UCSD-AML1 (cell line): Measurements from ENCODE around the gene TTLL7.
"Not testable (repeated sequence)": the region's sequence is repeated elsewhere in the genome, so short reads cannot be mapped to it uniquely, and the experiment has no call there.

Source experiments
- DNase-seq: peaks from one replicate; lab custom pipeline; 2025; ENCODE audit not compliant: unreplicated experiment; lab: John Stamatoyannopoulos, UW

Gene TTLL7

DNA sequence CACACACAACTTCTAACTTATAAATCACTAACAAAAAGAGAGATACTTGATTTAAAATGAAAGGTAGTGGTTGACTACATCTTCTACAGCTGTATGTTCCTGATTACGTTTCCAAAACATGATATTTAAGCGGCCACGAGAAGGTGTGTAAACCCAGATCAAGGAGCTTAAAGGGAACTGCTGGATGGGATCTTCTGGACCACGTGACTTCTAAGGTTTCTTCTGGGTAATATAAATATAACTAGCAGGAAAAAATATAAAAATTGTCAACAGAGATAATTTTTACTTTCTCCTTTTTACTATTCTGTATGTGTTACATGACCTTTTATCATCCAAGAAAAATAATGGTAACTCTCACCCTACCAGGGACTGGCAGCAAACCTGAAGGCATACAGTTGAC lies 66.2 kb downstream of the TTLL7 start:
- no peak for DNase-seq

DNA sequence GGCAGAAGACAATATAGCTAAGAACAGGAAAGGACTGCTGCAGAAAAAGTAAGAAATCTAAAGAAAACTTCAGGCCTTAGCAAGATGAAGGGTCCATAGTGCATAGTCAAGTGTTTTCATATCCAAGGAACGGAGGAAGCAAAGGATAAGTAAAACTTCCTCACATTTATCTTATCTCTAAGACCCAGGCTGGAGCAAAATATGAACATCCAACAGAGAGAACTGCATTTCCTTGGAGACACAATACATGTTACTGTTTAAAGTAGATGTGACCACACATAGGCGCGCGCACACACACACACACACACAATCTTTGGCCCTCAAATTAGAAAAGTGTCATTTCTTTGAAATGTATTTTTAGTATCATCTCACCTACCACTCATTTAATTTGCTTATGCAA lies 66.7 kb downstream of the TTLL7 start:
- DNase-seq, result no peak

DNA sequence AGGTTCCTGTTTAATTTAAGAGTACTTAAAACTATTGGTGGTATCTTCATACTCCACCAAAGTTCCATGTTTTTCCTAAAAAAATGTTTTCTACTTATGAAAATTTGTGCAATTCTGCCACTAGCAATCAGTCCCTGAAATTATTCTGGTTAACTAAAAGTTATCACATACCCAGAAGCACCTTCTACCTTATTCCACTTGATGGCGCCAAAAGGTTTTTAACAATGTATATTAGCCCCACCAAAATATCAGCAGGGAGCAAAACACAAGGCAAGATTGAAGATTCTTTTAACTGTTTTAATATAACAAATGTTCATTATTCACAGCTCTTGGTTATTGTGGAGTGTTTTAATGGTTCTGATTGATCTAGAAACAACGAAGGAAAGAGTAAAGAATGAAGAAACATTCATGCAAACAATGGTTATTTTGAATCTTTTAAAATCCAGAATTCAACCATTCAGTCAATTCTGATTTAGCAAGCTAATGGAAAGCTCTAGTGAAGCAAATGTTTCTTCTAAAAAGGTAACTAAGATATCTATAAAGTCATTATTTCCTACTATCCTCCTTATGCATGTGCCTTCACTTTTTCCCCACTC lies 67.2 kb downstream of the TTLL7 start:
- DNase-seq, result no peak

DNA sequence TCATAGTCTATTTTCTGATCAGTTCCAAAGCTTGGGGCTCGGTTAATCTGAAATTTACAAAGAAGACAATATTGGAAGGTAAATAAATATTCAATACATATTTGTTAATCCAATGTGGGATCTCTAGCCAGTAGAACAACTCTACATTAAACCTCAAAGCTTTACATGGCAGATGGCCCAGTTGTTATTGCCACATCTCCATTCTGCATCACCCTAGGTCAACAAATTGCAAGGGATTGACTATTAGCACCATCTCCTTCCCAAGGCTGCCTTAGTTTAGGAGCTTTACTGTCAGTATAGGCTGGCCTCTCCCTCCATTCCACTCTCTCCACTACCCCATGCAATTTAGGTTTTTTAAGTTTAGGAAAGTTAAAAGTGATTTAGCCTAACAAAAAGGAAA lies 69.7 kb downstream of the TTLL7 start:
- DNase-seq, result no peak

DNA sequence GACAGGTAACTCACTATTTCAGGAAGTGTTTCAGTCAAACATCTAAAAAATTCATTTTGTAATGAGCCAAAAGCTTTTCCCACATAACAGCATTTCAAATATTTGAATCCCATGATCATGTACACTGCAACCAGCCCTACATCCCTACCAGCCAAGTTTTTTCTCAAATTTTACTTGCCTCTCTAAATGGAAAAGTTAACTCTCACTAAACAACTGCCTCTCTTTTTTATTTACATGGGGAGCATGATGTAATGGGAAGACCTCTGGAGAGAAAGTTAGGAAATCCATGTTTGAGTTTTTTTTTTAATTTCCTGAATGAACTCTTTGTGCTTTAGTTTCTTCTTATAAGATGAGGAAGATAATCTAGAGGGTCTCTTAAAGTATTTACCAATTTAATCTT lies 70.5 kb downstream of the TTLL7 start:
- no peak for DNase-seq

DNA sequence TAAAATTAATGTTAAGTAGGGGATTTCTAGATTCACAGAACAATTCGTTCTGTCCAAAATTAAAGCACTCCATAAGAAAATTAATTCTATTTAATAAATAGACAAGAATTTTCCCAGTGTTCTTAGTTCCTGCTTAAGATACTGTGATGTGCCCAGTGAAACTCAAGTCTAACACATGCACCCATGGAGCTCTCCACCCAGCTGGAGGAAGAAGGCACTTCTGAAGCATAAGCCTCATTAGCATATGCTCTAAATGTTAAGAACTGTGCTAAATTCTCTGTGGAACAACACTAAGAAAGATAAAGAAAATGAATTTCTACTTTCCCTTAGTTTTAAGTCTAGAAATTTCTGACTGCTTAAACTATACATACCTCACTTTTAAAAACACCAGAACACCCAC lies 71.2 kb downstream of the TTLL7 start:
- DNase-seq, result no peak

DNA sequence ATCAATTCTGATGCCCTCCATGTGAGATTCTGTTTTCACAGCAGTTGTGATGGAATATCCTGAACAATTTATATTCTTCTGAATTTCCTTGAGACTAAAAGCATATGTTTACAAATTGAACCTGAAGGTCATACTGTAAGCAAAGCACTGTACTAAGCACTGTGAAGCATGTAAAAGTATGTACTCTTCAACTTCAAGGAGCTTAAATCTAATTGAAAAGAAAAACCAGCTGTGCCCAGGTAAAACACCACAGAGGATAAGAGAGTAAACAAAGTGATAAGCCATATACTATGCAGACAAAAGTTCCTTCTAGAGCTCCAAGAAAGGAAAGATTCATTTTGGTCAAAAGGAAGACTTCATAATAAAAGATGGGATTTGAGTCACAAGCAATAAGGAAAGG lies 71.9 kb downstream of the TTLL7 start:
- DNase-seq, result no peak

DNA sequence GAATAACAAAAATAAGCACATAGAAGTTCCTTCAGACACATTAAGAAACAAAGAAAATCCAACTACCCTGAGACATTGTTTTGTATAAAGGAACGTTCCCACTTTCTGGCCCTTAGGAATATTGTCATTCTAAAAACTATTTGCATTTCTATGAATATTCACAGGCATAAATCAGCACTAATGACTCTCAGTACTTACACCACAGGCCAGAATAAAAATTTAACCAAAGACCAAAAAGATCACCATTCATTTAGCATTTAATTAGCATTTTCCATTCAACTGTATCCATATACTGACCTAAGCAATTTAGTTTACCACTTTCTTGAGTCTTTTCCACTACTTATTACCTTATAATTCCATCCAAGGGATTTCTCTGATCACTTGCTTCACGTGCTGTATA lies 75.4 kb downstream of the TTLL7 start:
- DNase-seq, result no peak

DNA sequence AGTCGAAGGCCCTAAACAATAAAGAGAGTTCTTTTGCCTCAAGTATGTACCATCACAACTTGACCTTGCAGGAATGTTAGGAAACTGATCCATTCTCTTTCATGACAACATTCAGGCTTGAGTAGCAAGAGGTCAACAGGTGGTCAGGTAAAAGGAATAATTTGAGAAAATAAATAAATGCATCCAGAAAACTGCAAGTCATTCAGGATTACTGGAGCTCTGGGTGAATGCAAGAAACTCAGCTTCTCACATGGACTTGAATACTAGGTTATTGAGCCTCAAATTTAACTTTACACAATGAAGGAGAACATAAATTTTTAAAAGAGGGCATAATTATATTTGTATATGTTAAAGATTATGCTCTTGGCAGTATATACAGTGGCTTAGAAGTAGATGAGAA lies 76.5 kb downstream of the TTLL7 start:
- no peak for DNase-seq

DNA sequence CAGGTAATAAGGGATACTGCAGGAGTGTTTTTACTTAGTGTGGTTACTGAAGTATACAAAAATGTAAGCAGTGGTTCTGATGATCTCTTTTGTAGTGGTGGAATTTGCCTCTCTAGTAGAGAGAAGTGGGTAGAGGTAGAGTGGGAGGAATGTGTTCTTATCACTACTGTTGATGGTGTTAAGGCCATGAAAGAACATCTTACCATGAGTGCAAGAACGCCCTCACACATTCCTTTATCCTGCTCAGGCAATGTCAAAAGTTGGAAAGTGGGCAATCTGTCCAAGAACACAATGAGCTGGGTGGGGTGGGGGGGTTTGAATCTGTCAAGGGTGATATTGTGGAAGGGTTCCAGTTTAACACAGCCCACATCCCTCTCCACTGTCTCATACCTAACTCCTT lies 78.6 kb downstream of the TTLL7 start:
- DNase-seq, result no peak

DNA sequence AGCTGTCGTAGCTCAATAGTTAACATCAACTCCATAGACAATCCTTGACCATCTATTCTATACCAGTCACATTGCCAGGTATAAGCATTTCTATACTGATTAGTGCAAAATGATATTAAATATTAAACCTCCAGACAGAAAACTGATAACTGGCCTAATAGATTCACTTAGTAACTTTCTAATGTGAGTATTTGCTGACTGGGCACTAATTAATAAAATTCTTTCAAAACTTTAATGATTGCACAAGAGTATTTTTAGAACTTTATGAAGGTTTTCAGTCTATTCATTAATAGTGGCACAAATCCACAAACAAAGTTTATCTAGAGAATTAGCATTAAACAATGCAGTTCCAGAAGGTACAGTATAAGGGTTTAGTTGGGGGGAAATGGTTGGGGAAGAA lies 79.1 kb downstream of the TTLL7 start:
- no peak for DNase-seq

DNA sequence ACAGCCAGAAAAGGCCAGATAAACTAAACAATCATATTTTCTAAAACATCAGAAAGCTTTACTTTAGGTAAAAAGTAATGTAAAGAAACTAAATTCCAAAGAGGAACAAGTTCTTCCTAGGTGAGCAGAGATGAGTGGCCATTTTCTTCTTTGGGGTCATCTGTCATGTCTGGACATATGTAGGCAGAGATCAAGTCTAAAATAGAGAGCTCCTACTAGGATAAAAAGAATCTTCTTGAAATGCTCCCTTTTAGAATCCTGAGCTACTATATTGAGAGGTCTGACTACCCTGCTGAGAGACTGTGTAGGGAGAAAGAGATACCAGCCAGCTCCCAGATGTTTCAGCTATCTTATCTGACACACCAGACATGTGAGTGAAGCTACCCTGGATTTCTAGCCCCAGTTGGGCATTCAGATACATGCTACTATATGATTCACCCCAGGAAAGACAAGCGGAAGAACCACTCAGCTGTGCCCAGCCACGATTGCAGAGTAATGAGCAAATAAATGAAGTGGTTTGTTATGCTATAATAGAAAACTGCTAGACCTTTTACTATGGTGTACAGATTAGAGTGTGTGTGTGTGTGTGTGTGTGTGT lies 80.1 kb downstream of the TTLL7 start:
- no peak for DNase-seq

DNA sequence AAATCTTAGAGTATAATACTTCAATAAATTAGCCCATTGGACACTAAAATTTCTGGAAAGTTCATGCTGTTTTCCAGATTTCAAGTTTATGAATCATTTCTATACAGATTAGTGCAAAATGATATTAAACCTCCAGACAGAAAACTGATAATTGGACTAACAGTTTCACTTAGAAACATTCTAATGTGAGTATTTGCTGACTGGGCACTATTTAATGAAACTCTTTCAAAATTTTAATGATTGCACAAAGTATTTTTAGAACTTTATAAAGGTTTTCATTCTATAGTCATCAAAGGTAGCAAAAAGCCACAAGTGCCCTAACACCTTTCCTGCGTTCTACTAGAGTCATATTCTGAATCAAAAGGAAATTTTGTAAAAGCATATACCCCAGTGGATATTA lies 81.0 kb downstream of the TTLL7 start:
- no peak for DNase-seq

DNA sequence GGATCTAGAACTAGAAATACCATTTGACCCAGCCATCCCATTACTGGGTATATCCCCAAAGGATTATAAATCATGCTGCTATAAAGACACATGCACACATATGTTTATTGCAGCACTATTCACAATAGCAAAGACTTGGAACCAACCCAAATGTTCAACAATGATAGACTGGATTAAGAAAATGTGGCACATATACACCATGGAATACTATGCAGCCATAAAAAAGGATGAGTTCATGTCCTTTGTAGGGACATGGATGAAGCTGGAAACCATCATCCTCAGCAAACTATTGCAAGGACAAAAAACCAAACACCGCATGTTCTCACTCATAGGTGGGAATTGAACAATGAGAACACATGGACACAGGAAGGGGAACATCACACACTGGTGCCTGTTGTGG lies 82.8 kb downstream of the TTLL7 start:
- not testable (repeated sequence) for DNase-seq

DNA sequence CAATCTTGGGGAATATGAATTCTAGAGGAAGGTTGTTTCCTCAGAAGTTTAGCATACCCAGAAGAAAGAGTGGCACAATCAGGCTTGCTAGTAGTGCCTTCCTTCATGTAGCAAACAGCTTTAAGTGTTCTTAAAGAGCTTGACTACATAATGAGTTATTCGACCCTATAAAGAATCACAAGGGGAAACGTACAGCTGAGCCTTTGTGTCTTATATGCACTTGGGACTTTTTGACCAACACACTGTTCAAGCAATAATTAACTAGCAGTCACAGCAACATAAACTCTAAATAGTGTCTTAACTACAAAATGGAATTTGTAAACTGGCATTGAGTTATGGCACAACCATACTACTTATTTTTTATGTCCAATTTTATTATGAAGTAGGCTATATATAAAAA lies 86.1 kb downstream of the TTLL7 start:
- DNase-seq, result no peak

DNA sequence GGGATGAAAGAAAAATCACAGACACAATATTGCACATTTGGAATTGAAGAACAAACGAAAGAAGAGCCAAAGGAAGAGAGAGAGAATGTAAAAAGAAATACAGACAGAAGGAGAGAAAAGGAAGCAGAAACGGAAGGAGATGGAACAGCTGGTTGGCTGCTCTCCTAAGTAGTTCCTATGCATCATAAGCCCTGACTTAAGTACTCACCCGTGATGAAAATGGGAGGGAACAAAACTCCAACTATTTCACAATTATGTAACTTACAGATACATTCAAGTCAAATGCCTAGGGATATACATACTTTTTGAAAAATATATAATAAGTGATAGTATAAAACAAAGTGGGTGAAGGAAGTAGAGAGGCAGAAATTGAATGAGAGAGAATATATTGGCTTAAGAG lies 88.5 kb downstream of the TTLL7 start:
- DNase-seq, result no peak

DNA sequence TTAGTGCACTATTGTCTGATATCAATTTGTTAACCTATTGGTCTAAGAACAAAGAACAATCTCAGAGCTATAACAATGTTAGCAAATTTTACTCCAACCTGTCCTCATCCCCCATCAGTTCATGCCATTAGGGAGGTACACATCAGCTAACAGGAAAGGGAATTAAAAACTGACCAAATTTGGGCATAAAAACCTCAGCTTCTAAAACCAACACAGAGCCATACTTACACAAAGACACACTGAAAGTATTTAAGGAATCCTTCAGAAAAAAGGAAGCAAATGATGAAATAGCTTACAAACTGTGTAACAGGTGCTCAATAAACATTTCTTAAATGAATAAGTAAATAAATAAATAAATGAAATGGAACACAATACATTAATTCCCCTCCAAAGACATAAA lies 89.2 kb downstream of the TTLL7 start:
- no peak for DNase-seq

DNA sequence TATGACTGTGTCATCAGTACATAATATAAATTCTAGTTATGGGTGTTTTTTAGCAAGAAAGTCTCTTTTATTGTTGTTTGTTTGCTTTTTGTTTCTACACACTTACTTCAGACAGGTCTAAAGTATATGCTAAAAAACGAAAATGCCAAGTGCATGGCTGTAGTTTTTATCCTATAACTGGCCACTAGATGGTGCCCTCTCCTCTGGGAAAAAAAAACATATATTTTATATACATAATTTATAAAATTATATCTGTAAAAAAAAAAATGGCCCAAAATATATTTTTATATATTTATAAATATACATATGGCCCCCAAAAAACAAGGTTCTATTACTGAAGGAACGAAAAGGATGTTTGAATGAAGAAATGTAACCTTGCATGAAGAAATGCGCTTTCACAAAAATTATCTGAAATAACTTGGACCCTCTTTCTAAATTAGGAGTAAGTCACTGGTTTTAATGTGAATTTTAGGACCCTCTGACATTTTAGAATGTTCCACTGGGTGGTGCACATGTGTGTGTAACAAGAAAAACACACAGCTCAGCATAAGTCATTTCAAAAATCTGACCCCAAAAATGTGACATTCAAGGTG lies 93.5 kb downstream of the TTLL7 start:
- no peak for DNase-seq

DNA sequence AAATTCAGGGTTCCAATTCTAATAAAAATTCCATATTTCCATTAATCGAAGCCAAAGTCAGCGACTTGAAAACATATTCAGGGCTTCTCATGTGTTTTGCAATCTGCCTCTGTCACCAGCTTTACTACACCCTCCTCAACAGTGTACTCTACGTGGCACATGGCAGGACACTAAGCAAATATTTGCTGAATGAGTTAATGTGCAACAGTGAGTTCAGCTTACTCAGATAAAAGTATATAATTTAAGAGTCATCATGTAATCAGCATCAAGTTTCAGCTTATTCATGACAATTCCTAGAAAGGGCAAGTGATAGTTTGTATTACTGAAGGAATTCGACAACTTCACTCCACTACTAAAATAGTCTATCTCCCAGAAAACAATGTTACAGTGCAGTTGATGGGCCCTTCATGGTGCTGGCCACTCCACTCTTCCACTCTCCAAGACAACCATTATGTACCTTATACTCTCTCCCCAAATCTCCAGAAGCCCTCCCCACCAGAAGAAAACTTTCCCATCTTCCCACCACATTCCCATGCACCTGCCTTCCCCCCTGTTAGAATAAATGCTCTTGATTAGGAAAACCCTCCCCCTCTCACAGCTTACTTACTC lies 97.3 kb downstream of the TTLL7 start:
- no peak for DNase-seq

DNA sequence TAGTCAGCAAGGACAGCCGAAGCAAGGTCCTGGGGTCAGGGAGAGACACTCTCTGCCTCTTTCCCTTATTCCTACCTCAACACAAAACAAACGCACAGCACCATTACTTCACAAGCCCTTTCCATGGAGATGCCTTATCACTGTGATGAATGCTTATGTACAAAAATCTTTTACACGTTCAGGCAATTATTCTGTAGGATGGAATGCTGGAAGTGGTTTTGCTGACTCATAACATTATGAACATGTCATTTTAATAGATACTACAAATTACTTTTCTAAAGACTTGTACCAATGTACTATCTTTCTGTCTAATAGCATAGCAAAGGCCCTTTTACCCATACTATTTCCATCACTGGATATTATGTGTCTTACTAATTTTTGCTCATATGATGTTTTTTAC lies 98.4 kb downstream of the TTLL7 start:
- DNase-seq, result no peak

DNA sequence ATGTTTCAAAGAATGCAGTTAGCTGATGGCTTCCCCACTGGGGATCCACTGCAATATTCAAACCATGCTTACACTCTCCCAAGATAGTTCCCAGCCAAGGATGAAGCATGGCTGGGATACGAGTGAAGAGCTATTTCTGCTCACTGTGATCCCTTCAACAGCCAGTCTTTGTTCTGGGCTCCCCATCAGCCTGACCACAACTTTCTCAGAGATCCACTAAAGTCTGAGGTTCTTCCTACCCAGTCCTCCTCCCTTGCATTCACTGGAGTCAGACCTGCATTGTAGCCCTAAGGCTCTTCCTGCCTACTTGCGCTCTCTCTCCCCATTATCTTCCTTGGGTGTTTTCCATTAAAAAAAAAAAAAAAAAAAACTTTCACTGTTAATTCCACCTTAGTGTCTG lies 101.4 kb downstream of the TTLL7 start:
- DNase-seq, result no peak

DNA sequence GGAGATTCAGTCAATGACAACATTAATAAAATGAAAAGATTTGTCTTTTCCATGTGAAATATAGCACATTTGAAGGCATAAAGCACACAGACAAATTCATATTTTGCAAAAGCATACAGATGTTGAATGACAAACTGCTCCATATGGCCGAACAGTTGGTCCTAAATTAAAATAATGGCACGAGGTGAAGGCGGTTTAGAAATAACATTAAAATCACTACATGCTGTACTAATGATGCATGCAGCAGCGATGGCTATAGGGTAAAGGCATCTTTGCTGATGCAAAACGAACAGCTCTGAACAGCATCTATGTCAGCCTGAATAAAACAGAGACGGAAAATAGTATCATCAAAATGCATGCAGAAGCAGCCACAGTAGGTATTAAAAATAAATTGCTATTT lies 102.6 kb downstream of the TTLL7 start:
- no peak for DNase-seq

DNA sequence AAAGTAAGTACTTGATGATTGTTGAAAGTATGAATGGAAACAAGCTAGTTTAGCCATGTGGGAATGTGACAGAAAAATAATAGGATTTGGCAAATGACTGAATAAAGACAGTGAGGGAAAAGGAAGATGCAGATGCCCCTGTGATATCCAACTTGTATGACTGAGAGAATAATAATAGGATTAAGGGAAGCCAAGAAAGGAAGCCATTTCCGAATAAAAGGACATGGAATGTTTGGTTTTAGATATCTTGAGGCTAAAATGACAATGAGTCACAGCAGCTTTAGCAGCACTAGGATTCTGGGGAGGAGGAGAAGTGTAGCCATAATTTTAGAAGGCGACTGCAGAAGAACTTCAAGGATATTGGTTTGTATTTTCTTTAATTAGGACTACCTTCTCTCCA lies 109.2 kb downstream of the TTLL7 start:
- DNase-seq, result no peak
